NCI-H1436 treated with DMSO at 0.1 percent for 48 hours (cell line): Measurements from ENCODE around the gene YPEL2.
"Not testable (repeated sequence)": the region's sequence is repeated elsewhere in the genome, so short reads cannot be mapped to it uniquely, and the experiment has no call there.

Source experiments
- DNase-seq: peaks from one replicate; lab custom pipeline; 2025; lab: John Stamatoyannopoulos, UW

The YPEL2 gene

GRCh38 chr17:59406808-59407381, 75.4 kb downstream of the YPEL2 start:
- peak; percentile 31 for DNase-seq

- no peak for DNase-seq
These were observed 78.0 kb downstream of the YPEL2 start for GRCh38 chr17:59409336-59410048.

GRCh38 chr17:59410049-59410437, 78.6 kb downstream of the YPEL2 start:
- DNase-seq, result no peak

GRCh38 chr17:59412431-59412830, 81.0 kb downstream of the YPEL2 start:
- not testable (repeated sequence) for DNase-seq

- no peak for DNase-seq
These were observed 81.7 kb downstream of the YPEL2 start for GRCh38 chr17:59413014-59413766.

GRCh38 chr17:59415397-59415796, 83.9 kb downstream of the YPEL2 start:
- no peak for DNase-seq

- DNase-seq, result no peak
These were observed 84.7 kb downstream of the YPEL2 start for GRCh38 chr17:59416184-59416583.

- DNase-seq, result no peak
These were observed 86.0 kb downstream of the YPEL2 start for GRCh38 chr17:59417452-59417851.

- no peak for DNase-seq
These were observed 87.3 kb downstream of the YPEL2 start for GRCh38 chr17:59418732-59419166.

- no peak for DNase-seq
These were observed 89.4 kb downstream of the YPEL2 start for GRCh38 chr17:59420901-59421300.

- DNase-seq, result no peak
These were observed 90.3 kb downstream of the YPEL2 start for GRCh38 chr17:59421722-59422121.

GRCh38 chr17:59423137-59423724, 91.8 kb downstream of the YPEL2 start:
- no peak for DNase-seq

- no peak for DNase-seq
These were observed 92.4 kb downstream of the YPEL2 start for GRCh38 chr17:59423903-59424302.

- no peak for DNase-seq
These were observed 92.9 kb downstream of the YPEL2 start for GRCh38 chr17:59424331-59424730.

GRCh38 chr17:59425085-59425931, 93.9 kb downstream of the YPEL2 start:
- DNase-seq, result no peak

GRCh38 chr17:59426031-59426430, 94.6 kb downstream of the YPEL2 start:
- no peak for DNase-seq

- no peak for DNase-seq
These were observed 96.0 kb downstream of the YPEL2 start for GRCh38 chr17:59427425-59427921.

- no peak for DNase-seq
These were observed 96.5 kb downstream of the YPEL2 start for GRCh38 chr17:59427996-59428395.

- no peak for DNase-seq
These were observed 97.5 kb downstream of the YPEL2 start for GRCh38 chr17:59428916-59429485.

GRCh38 chr17:59431601-59432000, 100.1 kb downstream of the YPEL2 start:
- DNase-seq, result no peak

- no peak for DNase-seq
These were observed 101.2 kb downstream of the YPEL2 start for GRCh38 chr17:59432657-59433056.
